Epithelial cell of proximal tubule (primary cell): ENCODE measurements around the gene PTPRN2. TPM values are rescaled to one million over a fixed set of nuclear protein-coding genes. Genes with fewer than 3 reads are reported as not detected.
"Not testable (repeated sequence)": the region's sequence is repeated elsewhere in the genome, so short reads cannot be mapped to it uniquely, and the experiment has no call there.

Experiments used
- DNase-seq: peaks from one replicate; pipeline ENCODE4 v3.0.0-alpha.2; 2011; ENCODE audit warnings: low read depth
- H3K4me3 ChIP-seq: 2 replicates; pipeline ENCODE4 v1.5.1; 2011; ENCODE audit warnings: low read depth, mild to moderate bottlenecking, low read length
- total RNA-seq: library from RNA; depleted of rRNA; stranded (reverse); fragments of >200 nt; gene quantifications from 2 replicates; pipeline ENCODE4 v1.2.3, GENCODE V29; 2015
- TF ChIP-seq, protein P1 (sequence below): conservative IDR thresholded peaks from 2 replicates; pipeline ENCODE4 v1.5.1; 2012; ENCODE audit warnings: low read depth, mild to moderate bottlenecking, low read length

The PTPRN2 gene
- total RNA-seq, 1 donor from 2014 or later = 2.8 TPM

DNA sequence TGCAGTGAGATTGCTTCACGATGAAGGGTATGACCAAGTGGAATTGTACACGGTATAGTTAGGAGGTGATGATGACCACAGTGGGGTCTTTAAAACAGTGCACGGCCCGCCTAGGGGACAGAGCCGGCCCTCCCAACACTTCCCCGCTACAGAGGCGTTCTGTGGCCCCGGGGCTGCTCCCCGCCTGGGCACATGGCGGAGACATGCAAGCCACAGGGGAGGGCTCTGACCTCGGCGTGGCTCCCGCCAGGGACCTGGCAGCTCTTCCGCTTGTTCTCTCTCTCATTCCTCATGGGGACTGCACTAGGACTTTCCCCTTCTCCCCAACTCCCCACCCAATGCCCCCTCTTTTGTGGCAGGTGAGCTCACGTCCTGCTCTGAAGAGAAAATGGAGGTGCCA is 857.0 kb downstream of the PTPRN2 start:
- no peak overlapping the region for H3K4me3 ChIP-seq
- DNase-seq = no peak
- TF ChIP-seq, protein P1, sequence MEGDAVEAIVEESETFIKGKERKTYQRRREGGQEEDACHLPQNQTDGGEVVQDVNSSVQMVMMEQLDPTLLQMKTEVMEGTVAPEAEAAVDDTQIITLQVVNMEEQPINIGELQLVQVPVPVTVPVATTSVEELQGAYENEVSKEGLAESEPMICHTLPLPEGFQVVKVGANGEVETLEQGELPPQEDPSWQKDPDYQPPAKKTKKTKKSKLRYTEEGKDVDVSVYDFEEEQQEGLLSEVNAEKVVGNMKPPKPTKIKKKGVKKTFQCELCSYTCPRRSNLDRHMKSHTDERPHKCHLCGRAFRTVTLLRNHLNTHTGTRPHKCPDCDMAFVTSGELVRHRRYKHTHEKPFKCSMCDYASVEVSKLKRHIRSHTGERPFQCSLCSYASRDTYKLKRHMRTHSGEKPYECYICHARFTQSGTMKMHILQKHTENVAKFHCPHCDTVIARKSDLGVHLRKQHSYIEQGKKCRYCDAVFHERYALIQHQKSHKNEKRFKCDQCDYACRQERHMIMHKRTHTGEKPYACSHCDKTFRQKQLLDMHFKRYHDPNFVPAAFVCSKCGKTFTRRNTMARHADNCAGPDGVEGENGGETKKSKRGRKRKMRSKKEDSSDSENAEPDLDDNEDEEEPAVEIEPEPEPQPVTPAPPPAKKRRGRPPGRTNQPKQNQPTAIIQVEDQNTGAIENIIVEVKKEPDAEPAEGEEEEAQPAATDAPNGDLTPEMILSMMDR = no peak

DNA sequence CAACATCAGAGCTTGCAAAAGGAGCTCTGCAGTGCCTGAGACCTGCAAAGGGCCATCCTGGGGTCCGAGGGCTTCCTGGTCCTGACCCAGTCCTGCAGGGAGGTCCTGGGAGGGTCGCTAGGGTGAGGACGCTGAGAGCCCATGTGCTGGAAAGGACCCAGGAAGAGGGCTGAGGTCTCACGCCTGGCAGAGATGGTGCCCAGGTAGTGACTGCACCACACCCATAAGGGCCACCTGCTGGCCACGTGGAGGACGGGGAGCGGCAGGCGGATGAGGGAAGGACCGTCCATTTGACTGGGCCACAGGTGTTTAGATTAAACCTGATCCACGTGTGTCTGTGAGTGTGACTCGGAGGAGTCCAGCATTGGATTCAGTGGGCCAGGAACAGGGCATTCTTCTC is 858.1 kb downstream of the PTPRN2 start:
- H3K4me3 ChIP-seq = no peak overlapping the region
- TF ChIP-seq, protein P1 = no peak
- no peak for DNase-seq

- TF ChIP-seq, protein P1 = no peak
- no peak overlapping the region for H3K4me3 ChIP-seq
- DNase-seq = no peak
Observed at GRCh38 chr7:157727964-157728615, 859.5 kb downstream of the PTPRN2 start.

DNA sequence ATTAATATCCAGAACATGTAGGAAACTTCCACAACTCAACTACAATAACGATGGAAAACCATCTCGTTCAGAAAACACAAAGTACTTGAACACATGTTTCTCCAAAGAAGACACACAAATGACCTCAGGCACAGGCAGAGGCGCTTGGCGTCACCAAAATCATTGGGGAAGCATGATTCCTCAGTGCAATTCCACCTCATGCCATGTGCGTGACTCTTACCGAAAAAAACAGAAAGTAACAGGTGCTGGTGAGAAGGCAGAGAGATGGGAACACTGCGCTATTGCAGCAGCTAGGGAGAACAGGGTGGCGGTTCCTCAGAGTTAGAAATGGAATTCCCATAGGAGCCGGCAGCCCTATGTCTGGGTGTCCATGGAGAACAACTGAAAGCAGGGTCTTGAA is 860.9 kb downstream of the PTPRN2 start:
- TF ChIP-seq, protein P1 = no peak
- no peak overlapping the region for H3K4me3 ChIP-seq
- no peak for DNase-seq

DNA sequence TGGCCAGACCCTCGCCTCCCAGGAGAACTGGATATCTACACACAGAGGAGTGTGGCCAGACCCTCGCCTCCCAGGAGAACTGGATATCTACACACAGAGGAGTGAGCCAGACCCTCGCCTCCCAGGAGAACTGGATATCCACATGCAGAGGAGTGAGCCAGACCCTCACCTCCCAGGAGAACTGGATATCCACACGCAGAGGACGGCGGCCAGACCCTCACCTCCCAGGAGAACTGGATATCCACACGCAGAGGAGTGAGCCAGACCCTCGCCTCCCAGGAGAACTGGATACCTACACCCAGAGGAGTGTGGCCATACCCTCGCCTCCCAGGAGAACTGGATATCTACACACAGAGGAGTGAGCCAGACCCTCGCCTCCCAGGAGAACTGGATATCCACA is 862.3 kb downstream of the PTPRN2 start:
- not testable (repeated sequence) for H3K4me3 ChIP-seq, DNase-seq

DNA sequence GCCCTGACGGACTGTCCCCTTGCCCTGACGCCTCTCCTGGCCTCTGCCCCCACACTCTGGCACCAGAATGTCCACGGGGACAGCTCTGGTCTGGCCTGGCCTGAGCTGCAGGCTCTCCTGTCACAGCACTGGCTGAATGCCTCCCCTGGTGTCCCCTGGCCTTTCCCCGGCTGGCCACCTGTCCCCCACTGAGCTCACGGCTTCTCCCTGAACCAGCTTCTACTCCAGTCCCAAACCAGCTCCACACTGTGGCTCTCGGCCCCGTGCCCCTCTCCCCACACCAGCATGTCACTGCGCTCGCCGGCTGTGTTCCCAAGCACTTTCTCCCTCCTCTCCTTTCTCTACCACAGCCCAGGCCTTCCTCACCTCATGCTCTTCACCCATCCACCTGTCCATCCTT is 864.4 kb downstream of the PTPRN2 start:
- H3K4me3 ChIP-seq = no peak overlapping the region
- TF ChIP-seq, protein P1 = no peak
- no peak for DNase-seq

DNA sequence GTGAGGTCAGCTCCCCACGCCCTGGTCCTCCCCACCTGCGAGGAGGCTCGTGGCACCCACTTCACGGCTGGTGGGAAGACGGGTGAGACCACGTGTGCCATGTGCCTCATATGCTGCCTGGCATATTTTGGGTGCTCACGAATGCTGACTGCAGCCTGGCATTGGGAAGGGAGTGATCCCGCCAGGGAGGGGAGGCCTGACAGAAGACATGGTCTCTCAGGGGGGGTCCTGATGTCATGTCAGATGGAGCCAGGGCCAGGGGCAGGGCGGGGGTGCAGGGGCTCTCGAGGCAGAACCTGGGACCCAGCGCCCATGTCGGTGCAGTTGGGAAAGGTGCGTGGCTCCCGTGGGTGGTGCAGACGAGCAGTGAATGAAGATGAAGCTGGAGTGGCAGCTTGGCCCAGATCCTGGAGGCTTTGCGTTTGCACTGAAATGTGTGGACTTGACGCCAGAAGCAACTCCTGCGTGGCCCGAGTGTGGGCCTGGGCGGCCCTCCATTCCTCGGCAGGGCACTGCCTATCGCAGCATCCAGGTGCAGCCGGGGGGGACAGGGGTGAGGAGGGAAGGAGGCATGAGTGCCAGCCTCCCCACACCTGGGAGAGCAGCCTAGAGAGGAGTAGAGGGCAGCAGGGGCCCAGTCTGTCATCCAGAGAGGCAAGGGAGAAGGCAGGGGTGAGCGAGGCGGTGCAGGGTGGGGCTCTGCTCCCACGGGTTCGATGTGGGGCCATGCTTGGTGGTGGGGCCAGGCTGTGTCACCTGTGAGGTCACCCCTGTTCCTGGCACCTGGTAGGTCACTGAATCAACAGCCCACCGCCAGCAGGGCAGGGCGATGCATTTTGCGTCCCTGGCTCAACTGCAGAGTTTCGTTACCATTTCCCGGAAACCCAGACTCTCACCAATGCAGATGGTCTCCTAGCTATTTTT is 865.2 kb downstream of the PTPRN2 start:
- H3K4me3 ChIP-seq = no peak overlapping the region
- no peak for DNase-seq
- TF ChIP-seq, protein P1 = no peak
